ENCODE results near the gene HOXD11. TPM values are rescaled to one million over a fixed set of nuclear protein-coding genes. Genes with fewer than 3 reads are reported as not detected.

HOXD11 gene
- total and polyA plus RNA-seq, 2 of the 13 experiments (the other 11 are each of a cell fraction or from before 2014, with no cell fraction given), result not detected

GRCh38 chr2:176140513-176141317, 33.6 kb downstream of the HOXD11 start:
- peaks cover 5 to 87% of the 10 kb centered on the region in 2 experiments; a peak in 4 of 5 replicates for H3K27me3 ChIP-seq (ENCODE audit: control insufficient read depth in 1 of 2, insufficient read depth in 2 of 2, low read length in 2 of 2)
- H2AFZ ChIP-seq (ENCODE audit: low read length), result no peak overlapping the region
- H3K9ac ChIP-seq (ENCODE audit: insufficient read depth, low read depth, low read length), result peak overlapping the region; percentile 37; the same call in 1 of the 2 replicates
- no peak for TF ChIP-seq SMYD3 (CRISPR knock-in tag; IDR thresholded peaks at IDR 0.05)
- 0 out of 2 replicates have a peak, but pooled peaks have one; percentile 60 for TF ChIP-seq ZNF337 (CRISPR knock-in tag; IDR thresholded peaks at IDR 0.05; ENCODE audit: borderline replicate concordance, low read depth)
- no peak; the same call in 1 of the 2 replicates for TF ChIP-seq ZNF605 (CRISPR knock-in tag; IDR thresholded peaks at IDR 0.05)
- no peak for TF ChIP-seq RCOR2 (CRISPR knock-in tag; IDR thresholded peaks at IDR 0.05)
- peak; percentile 47 for TF ChIP-seq TEAD3 (CRISPR knock-in tag; optimal IDR thresholded peaks at IDR 0.05; ENCODE audit: borderline replicate concordance)
- peak; percentile 54 for TF ChIP-seq ASH2L (IDR thresholded peaks at IDR 0.05; ENCODE audit: insufficient read length, low read depth, low read length)
- no peak for TF ChIP-seq BRD4 (CRISPR knock-in tag; IDR thresholded peaks at IDR 0.05)
- 0 out of 2 replicates have a peak, but pooled peaks have one; percentile 13 for TF ChIP-seq ZNF296 (CRISPR knock-in tag; conservative IDR thresholded peaks at IDR 0.05)
- no peak for TF ChIP-seq MBD4 (IDR thresholded peaks at IDR 0.05; ENCODE audit: borderline replicate concordance, low read length)
- peak; percentile 82 for TF ChIP-seq ZGPAT (CRISPR knock-in tag; IDR thresholded peaks at IDR 0.05)
- no peak for TF ChIP-seq ATF3 (CRISPR knock-in tag; IDR thresholded peaks at IDR 0.05)
- TF ChIP-seq ZNF326 (CRISPR knock-in tag; IDR thresholded peaks at IDR 0.05; ENCODE audit: borderline replicate concordance), result no peak
- TF ChIP-seq ATAD3A (CRISPR knock-in tag; IDR thresholded peaks at IDR 0.05), result no peak
- peak; percentile 75 for TF ChIP-seq ZNF776 (CRISPR knock-in tag; IDR thresholded peaks at IDR 0.05)
- TF ChIP-seq HDAC1 (CRISPR knock-in tag; IDR thresholded peaks at IDR 0.05), result peak; percentile 61; the same call in 1 of the 2 replicates
- peak; percentile 96 for TF ChIP-seq IKZF4 (CRISPR knock-in tag; IDR thresholded peaks at IDR 0.05; ENCODE audit: borderline replicate concordance, low read depth, not compliant biosample characterization)
- peak; percentile 74; the same call in 1 of the 2 replicates for TF ChIP-seq THAP9 (CRISPR knock-in tag; IDR thresholded peaks at IDR 0.05; ENCODE audit: borderline replicate concordance)
- TF ChIP-seq MLLT10 (CRISPR knock-in tag; IDR thresholded peaks at IDR 0.05), result no peak
- TF ChIP-seq ZNF292 (CRISPR knock-in tag; IDR thresholded peaks at IDR 0.05; ENCODE audit: borderline replicate concordance, low read depth), result no peak
- TF ChIP-seq ZNF335 (CRISPR knock-in tag; IDR thresholded peaks at IDR 0.05), result no peak

More at GRCh38 chr2:176140513-176141317, 33.6 kb downstream of the HOXD11 start:
- in situ Hi-C loops (cut with HindIII; ENCODE audit: extremely low pct_ligation_motif_present, low pct_unique_long_range_greater_than_20kb), result loop anchor here (5.0 kb wide), 1 partner anchor 317 kb away; no protein-coding TSS in a partner anchor
- peak overlapping the region; percentile 83 for H3K4me2 ChIP-seq (ENCODE audit: low read depth, low read length)
- ChIA-PET CTCF (ENCODE audit: low intra/inter-chr PET ratio, low total read pairs) (interaction anchor here (1.1 to 2.5 kb wide), 6 partner anchors 13 to 498 kb away, joined by 4 to 83 read pairs (median 10); no protein-coding TSS in a partner anchor), POLR2A (interaction anchor here (1.4 kb wide), 1 partner anchor 314 kb away, joined by 3 read pairs; no protein-coding TSS in a partner anchor)
- H3K4me1 ChIP-seq (ENCODE audit: insufficient read depth, low read length), result peaks cover 11% of the 10 kb centered on the region
- H3K27ac ChIP-seq (ENCODE audit: extremely low read length, insufficient read depth, low read length), result no peak overlapping the region
- peak; percentile 76 for FAIRE-seq
- WGBS (ENCODE audit: low lambda C conversion rate), result 22% methylated on average over 21 of the region's 48 CpGs
- no peaks in the 10 kb centered on the region for H3K36me3 ChIP-seq (replicated peaks in 1 of 2; ENCODE audit: control insufficient read depth in 1 of 2, insufficient read depth in 2 of 2, low read length in 2 of 2)
- H3K4me3 ChIP-seq (replicated peaks in 1 of 3; ENCODE audit: insufficient read depth in 1 of 3, low read depth in 2 of 3, low read length in 3 of 3), result peak overlapping the region; percentile 44 to 75 (median 56)
- ATAC-seq, result peak; percentile 93
- no peaks in the 10 kb centered on the region for H3K79me2 ChIP-seq (ENCODE audit: insufficient read depth, low read length)
- peak; percentile 60 for DNase-seq (ENCODE audit: low spot score)
- intact Hi-C loops (cut with micrococcal nuclease; ENCODE audit: unreplicated experiment), result loop anchor here (1.0 to 5.0 kb wide), 4 partner anchors 245 to 497 kb away; no protein-coding TSS in a partner anchor
- no peaks in the 10 kb centered on the region for H3K9me3 ChIP-seq (ENCODE audit: low read length)
- BruUV-seq (replicated peaks), result no TSS peak
- no peaks in the 10 kb centered on the region for H4K20me1 ChIP-seq (ENCODE audit: insufficient read depth, low read length)
